HepG2 (cell line): ENCODE measurements around the gene NBEAL2. TPM values are rescaled to one million over a fixed set of nuclear protein-coding genes. Genes with fewer than 3 reads are reported as not detected.

Source experiments
- BRD4 ChIP-seq: sonication (generic); formaldehyde crosslinking; IDR thresholded peaks from 2 replicates; pipeline ENCODE4 v1.4.0; 2020; ENCODE audit warnings: missing genetic modification reagents
- GMEB2 ChIP-seq: IDR thresholded peaks from 2 replicates; pipeline ENCODE4 v1.6.1; 2016; ENCODE audit warnings: missing biosample characterization, missing genetic modification reagents, low read depth
- HOMEZ ChIP-seq: IDR thresholded peaks from 2 replicates; pipeline ENCODE4 v1.6.1; 2016; ENCODE audit warnings: low read depth
- ONECUT2 ChIP-seq: sonication (generic); formaldehyde crosslinking; IDR thresholded peaks from 2 replicates; pipeline ENCODE4 v1.4.0; 2020; ENCODE audit warnings: missing genetic modification reagents
- PREB ChIP-seq: sonication (generic); formaldehyde crosslinking; IDR thresholded peaks from 2 replicates; pipeline ENCODE4 v1.4.0; 2020; ENCODE audit warnings: missing genetic modification reagents
- SRSF4 ChIP-seq: fragments of 200-400 bp; formaldehyde crosslinking; IDR thresholded peaks from one replicate; pipeline ENCODE4 v1.6.1; 2018; ENCODE audit warnings: mild to moderate bottlenecking, low read depth, low read length, moderate library complexity; ENCODE audit not compliant: poor library complexity, severe bottlenecking
- ZBTB25 ChIP-seq: IDR thresholded peaks from 2 replicates; pipeline ENCODE4 v1.6.1; 2018; ENCODE audit warnings: missing genetic modification reagents
- ZHX2 ChIP-seq, 2 experiments: sonication (generic) in 1 of 2; formaldehyde crosslinking in 1 of 2; IDR thresholded peaks; 2 replicates each; pipeline versions ENCODE4 v1.6.1 to v1.9.0; 2014 to 2022; ENCODE audit warnings: antibody characterized with exemption in 1 of 2, borderline replicate concordance in 1 of 2, inconsistent platforms in 1 of 2, low read depth in 1 of 2, missing genetic modification reagents in 1 of 2
- ZNF263 ChIP-seq: sonication (generic); formaldehyde crosslinking; IDR thresholded peaks from 2 replicates; pipeline ENCODE4 v1.4.0; 2020; ENCODE audit warnings: missing genetic modification reagents
- ZNF512B ChIP-seq: sonication (generic); formaldehyde crosslinking; IDR thresholded peaks from 2 replicates; pipeline ENCODE4 v1.5.1; 2020; ENCODE audit warnings: missing genetic modification reagents, mild to moderate bottlenecking, borderline replicate concordance
- ZNF549 ChIP-seq: sonication (generic); formaldehyde crosslinking; IDR thresholded peaks from 2 replicates; pipeline ENCODE4 v1.5.0; 2020; ENCODE audit warnings: missing genetic modification reagents
- ZNF550 ChIP-seq: sonication (generic); formaldehyde crosslinking; IDR thresholded peaks from 2 replicates; pipeline ENCODE4 v1.4.0; 2020; ENCODE audit warnings: mild to moderate bottlenecking, missing genetic modification reagents, borderline replicate concordance
- polyA plus RNA-seq, 8 experiments: library from polyadenylated mRNA; depleted of rRNA in 3 of 8; stranded (reverse) in 7 of 8; unstranded in 1 of 8; fragments of >200 nt; fragmentation: Illumina TruSeq in 4 of 8; extraction: Trizol in 4 of 8; gene quantifications; 2 replicates each; pipeline versions ENCODE4 v1.2.1 to v1.2.3, GENCODE V29; 2011 to 2016; ENCODE audit warnings: low read depth in 4 of 8, missing spikeins in 1 of 8, mixed read lengths in 1 of 8; ENCODE audit not compliant: insufficient read depth in 1 of 8
- total RNA-seq, 5 experiments: library from RNA; depleted of rRNA; stranded (reverse); fragments of >200 nt; fragmentation: Illumina TruSeq; extraction: Trizol; gene quantifications; 2 replicates each; pipeline ENCODE4 v1.2.3, GENCODE V29; 2016; ENCODE audit warnings: low read depth in 1 of 5

Gene NBEAL2
- total and polyA plus RNA-seq, 2 of the 13 experiments (the other 11 are each of a cell fraction or from before 2014, with no cell fraction given): 9.7 to 12.4 TPM

GRCh38 chr3:46978985-46979944 lies at the start of gene NBEAL2 (continued):
- TF ChIP-seq SRSF4 (no peak), ZHX2 (IDR thresholded peaks at IDR 0.05; ENCODE audit: low read depth) (no peak), ZHX2 (CRISPR knock-in tag; IDR thresholded peaks at IDR 0.05; ENCODE audit: borderline replicate concordance) (no peak), ZNF512B (CRISPR knock-in tag) (no peak), PREB (CRISPR knock-in tag) (no peak), BRD4 (CRISPR knock-in tag) (no peak), ZBTB25 (peak; percentile 70), ONECUT2 (CRISPR knock-in tag) (no peak), HOMEZ (CRISPR knock-in tag) (no peak), ZNF263 (CRISPR knock-in tag) (peak; percentile 48; the same call in 1 of the 2 replicates), ZNF550 (CRISPR knock-in tag) (no peak), ZNF549 (CRISPR knock-in tag) (no peak), GMEB2 (no peak)
